NCI-H1105 (cell line): ENCODE measurements around the gene PDE6B.
"Not testable (repeated sequence)": the region's sequence is repeated elsewhere in the genome, so short reads cannot be mapped to it uniquely, and the experiment has no call there.

ENCODE experiments used
- DNase-seq: peaks from one replicate; lab custom pipeline; 2025; lab: John Stamatoyannopoulos, UW

The PDE6B gene

GRCh38 chr4:704198-704891 lies 79.0 kb downstream of the PDE6B start:
- no peak for DNase-seq

- no peak for DNase-seq
Measured at GRCh38 chr4:704971-705277, 79.6 kb downstream of the PDE6B start.

- peak; percentile 81 for DNase-seq
Measured at GRCh38 chr4:705278-706082, 80.1 kb downstream of the PDE6B start, which contains the start of gene PCGF3. Gene PCGF3 (plus strand): TSS chr4:705832. CDS start chr4:733681, 27,849 bp downstream.

- DNase-seq = not testable (repeated sequence)
Measured at GRCh38 chr4:706083-706633, 80.8 kb downstream of the PDE6B start.

GRCh38 chr4:706834-707598 lies 81.6 kb downstream of the PDE6B start:
- DNase-seq = no peak

GRCh38 chr4:707929-708630 lies 82.7 kb downstream of the PDE6B start:
- no peak for DNase-seq

- DNase-seq = no peak
Measured at GRCh38 chr4:708631-708933, 83.2 kb downstream of the PDE6B start.

GRCh38 chr4:709348-709747 lies 84.0 kb downstream of the PDE6B start:
- no peak for DNase-seq

- DNase-seq = no peak
Measured at GRCh38 chr4:710116-710515, 84.7 kb downstream of the PDE6B start.

- DNase-seq = no peak
Measured at GRCh38 chr4:710916-711315, 85.5 kb downstream of the PDE6B start.

- no peak for DNase-seq
Measured at GRCh38 chr4:712093-712492, 86.7 kb downstream of the PDE6B start.

- DNase-seq = no peak
Measured at GRCh38 chr4:712916-713632, 87.7 kb downstream of the PDE6B start.

- no peak for DNase-seq
Measured at GRCh38 chr4:714087-714486, 88.7 kb downstream of the PDE6B start.

- no peak for DNase-seq
Measured at GRCh38 chr4:717601-718320, 92.4 kb downstream of the PDE6B start.

GRCh38 chr4:718460-718859 lies 93.1 kb downstream of the PDE6B start:
- DNase-seq = no peak
